Uterus (tissue), 2 donors: ENCODE data around the gene ZMYND19.
A peak's percentile ranks its signal among the peaks of the same experiment; 100 is the strongest.

Experiments used
- POLR2A ChIP-seq, 2 donors: fragments of 450-650 bp; IDR thresholded peaks; one replicate each; pipeline ENCODE4 v1.6.1; 2016; ENCODE audit warnings: antibody characterized with exemption in 2 of 2, mild to moderate bottlenecking in 1 of 2, moderate library complexity in 1 of 2
- TF ChIP-seq, protein P1 (sequence below), 4 experiments: fragments of 200-600 bp in 2 of 4; fragments of 450-650 bp in 2 of 4; sonication (generic) in 2 of 4; IDR thresholded peaks; one replicate each; pipeline ENCODE4 v1.5.1; 2016 to 2019; ENCODE audit warnings: antibody characterized with exemption in 4 of 4, mild to moderate bottlenecking in 2 of 4, moderate library complexity in 1 of 4

DNA sequence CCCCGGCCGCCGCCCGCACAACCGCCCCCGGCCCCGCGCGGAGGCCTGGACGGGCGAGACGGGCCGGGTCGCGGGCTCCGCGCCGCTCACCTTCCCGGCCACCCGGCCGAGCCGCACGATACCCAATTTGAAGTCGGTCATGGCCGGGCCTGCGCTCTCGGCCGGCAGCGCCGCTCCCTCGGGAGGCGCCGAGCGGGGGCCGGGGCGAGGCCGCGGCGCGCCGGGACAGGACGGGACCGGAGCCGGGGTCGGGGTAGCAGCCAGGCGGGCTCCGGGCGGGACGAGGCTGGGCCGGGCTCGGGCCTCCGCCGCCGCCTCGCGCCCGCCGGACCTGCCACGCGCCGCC, 216 bp downstream of the ZMYND19 start:
- TF ChIP-seq, protein P1, sequence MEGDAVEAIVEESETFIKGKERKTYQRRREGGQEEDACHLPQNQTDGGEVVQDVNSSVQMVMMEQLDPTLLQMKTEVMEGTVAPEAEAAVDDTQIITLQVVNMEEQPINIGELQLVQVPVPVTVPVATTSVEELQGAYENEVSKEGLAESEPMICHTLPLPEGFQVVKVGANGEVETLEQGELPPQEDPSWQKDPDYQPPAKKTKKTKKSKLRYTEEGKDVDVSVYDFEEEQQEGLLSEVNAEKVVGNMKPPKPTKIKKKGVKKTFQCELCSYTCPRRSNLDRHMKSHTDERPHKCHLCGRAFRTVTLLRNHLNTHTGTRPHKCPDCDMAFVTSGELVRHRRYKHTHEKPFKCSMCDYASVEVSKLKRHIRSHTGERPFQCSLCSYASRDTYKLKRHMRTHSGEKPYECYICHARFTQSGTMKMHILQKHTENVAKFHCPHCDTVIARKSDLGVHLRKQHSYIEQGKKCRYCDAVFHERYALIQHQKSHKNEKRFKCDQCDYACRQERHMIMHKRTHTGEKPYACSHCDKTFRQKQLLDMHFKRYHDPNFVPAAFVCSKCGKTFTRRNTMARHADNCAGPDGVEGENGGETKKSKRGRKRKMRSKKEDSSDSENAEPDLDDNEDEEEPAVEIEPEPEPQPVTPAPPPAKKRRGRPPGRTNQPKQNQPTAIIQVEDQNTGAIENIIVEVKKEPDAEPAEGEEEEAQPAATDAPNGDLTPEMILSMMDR (IDR thresholded peaks at IDR 0.05): peak in 1 of 4 experiments; percentile 8
- no peak for TF ChIP-seq POLR2A (IDR thresholded peaks at IDR 0.05)
